Memory B cell (primary cell): ENCODE measurements around the gene KDM3A.
"Not testable (repeated sequence)": the region's sequence is repeated elsewhere in the genome, so short reads cannot be mapped to it uniquely, and the experiment has no call there.

ENCODE experiments used
- ATAC-seq: fragments of 150-1000 bp; cut with Tn5 transposase; 2 replicates; pipeline ENCODE4 v1.10.0; 2021; ENCODE audit warnings: low read depth, mild to moderate bottlenecking, moderate library complexity
- DNase-seq, 2 donors: peaks; one replicate each; pipeline ENCODE4 v3.0.0; 2022; ENCODE audit warnings: low spot score in 2 of 2
- H3K27ac Mint-ChIP-seq: one replicate; pipeline ENCODE4 v1.8.0; 2022; ENCODE audit warnings: mild to moderate bottlenecking, moderate library complexity, mixed read lengths
- H3K27me3 Mint-ChIP-seq: one replicate; pipeline ENCODE4 v1.8.0; 2022; ENCODE audit warnings: mixed read lengths
- H3K36me3 Mint-ChIP-seq: one replicate; pipeline ENCODE4 v1.8.0; 2022; ENCODE audit warnings: mild to moderate bottlenecking, mixed read lengths
- H3K4me1 Mint-ChIP-seq: one replicate; pipeline ENCODE4 v1.8.0; 2022; ENCODE audit warnings: mixed read lengths
- H3K4me3 Mint-ChIP-seq: one replicate; pipeline ENCODE4 v1.8.0; 2022; ENCODE audit warnings: mild to moderate bottlenecking, moderate library complexity, mixed read lengths
- H3K9me3 Mint-ChIP-seq: one replicate; pipeline ENCODE4 v1.8.0; 2022; ENCODE audit warnings: mixed read lengths

KDM3A gene

GRCh38 chr2:86496391-86496790 is 55.2 kb downstream of the KDM3A start:
- not testable (repeated sequence) for H3K27ac Mint-ChIP-seq, H3K4me1 Mint-ChIP-seq, H3K4me3 Mint-ChIP-seq, H3K27me3 Mint-ChIP-seq, ATAC-seq, DNase-seq
- Mint-ChIP-seq H3K36me3 (peaks cover 79% of the 10 kb centered on the region), H3K9me3 (peaks cover 16% of the 10 kb centered on the region)

DNA sequence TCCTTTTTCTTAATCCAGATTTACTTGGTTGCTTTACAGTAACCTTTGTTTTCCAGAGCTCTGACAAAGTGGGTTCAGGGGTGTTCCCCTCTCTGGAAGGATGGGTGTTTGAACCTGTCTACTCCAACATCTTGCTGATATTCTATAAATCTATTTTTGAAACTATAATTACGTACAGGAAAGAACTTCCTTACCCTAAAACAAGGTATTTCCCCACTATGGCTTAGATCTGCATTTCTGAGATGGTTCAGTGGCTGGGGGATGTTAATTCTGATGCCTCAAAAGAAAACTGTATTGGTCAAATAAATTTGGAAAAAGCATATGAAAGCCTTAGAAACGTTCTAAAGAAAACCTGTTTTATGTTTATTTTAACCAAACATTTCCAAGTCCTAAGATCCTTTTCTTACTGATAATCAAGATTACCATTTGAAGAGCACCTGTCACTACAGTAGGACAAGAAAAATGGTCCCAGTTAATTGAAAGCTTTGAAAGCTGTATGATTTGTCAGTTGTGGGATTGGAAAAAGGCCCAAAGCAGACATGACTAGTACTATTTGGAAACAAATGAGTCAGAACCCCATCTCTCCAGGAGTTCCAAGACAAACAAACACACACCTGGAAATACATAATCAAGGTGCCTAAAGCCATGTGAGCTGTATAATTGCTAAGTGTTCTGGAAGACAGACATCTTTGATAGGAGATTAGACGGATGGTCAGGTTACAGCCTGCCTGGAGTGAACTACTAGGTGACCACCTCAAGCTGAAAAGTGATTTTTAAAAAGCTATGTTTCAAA is 57.5 kb downstream of the KDM3A start:
- ATAC-seq: peak; percentile 26

GRCh38 chr2:86499326-86499725 is 58.2 kb downstream of the KDM3A start:
- ATAC-seq (no peak), DNase-seq (no peak)
- H3K27me3 Mint-ChIP-seq: no peaks in the 10 kb centered on the region
- H3K36me3 Mint-ChIP-seq: peaks cover 89% of the 10 kb centered on the region
- H3K27ac Mint-ChIP-seq: no peak overlapping the region
- no peak overlapping the region for H3K4me3 Mint-ChIP-seq
- H3K4me1 Mint-ChIP-seq: peaks cover 2% of the 10 kb centered on the region
- H3K9me3 Mint-ChIP-seq: peaks cover 22% of the 10 kb centered on the region

More for the DNA sequence above, 57.5 kb downstream of the KDM3A start:
- peaks cover 2% of the 10 kb centered on the region for H3K4me1 Mint-ChIP-seq
- peaks cover 89% of the 10 kb centered on the region for H3K36me3 Mint-ChIP-seq
- no peak overlapping the region for H3K27ac Mint-ChIP-seq
- no peak for DNase-seq
- H3K27me3 Mint-ChIP-seq: no peaks in the 10 kb centered on the region
- peaks cover 22% of the 10 kb centered on the region for H3K9me3 Mint-ChIP-seq
- no peak overlapping the region for H3K4me3 Mint-ChIP-seq

DNA sequence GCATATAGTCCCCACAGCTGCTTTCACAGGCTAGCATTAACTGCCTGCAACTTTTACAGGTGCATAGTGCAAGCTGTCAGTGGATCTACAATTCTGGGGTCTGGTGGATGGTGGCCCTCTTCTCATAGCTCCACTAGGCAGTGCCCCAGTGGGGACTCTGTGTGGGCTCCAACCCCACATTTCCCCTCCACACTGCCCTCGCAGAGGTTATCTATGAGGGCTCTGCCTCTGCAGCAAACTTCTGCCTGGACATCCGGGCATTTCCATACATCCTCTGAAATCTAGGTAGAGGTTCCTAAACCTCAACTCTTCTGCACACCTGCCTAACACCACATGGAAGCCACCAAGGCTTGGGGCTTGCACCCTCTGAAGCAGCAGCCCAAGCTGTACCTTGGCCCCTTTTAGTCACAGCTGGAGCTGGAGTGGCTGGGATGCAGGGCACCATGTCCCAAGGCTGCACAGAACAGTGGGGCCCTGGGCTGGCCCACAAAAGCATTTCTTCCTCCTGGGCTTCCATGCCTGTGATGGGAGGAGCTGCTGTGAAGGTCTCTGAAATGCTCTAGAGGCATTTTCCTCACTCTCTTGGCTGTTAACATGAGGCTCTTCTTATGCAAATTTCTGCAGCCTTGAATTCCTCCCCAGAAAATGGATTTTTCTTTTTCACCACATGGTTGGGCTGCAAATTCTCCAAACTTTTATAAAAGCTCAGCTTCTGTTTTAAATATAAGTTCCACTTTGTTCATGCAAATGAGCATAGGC is 59.3 kb downstream of the KDM3A start:
- peaks cover 17% of the 10 kb centered on the region for H3K9me3 Mint-ChIP-seq
- no peak overlapping the region for H3K4me3 Mint-ChIP-seq
- ATAC-seq: no peak
- DNase-seq: no peak
- no peaks in the 10 kb centered on the region for H3K27me3 Mint-ChIP-seq
- H3K27ac Mint-ChIP-seq: peak overlapping the region; percentile 41
- peaks cover 86% of the 10 kb centered on the region for H3K36me3 Mint-ChIP-seq
- H3K4me1 Mint-ChIP-seq: peaks cover 2% of the 10 kb centered on the region

- DNase-seq (no peak), ATAC-seq (no peak)
- Mint-ChIP-seq H3K9me3 (peaks cover 4% of the 10 kb centered on the region), H3K4me1 (peaks cover 2% of the 10 kb centered on the region), H3K4me3 (no peak overlapping the region), H3K27ac (no peak overlapping the region), H3K27me3 (no peaks in the 10 kb centered on the region), H3K36me3 (peaks cover 52% of the 10 kb centered on the region)
These were observed 66.4 kb downstream of the KDM3A start for GRCh38 chr2:86507600-86507999.

GRCh38 chr2:86510436-86510933 is 69.3 kb downstream of the KDM3A start:
- H3K27me3 Mint-ChIP-seq: no peaks in the 10 kb centered on the region
- peaks cover 2% of the 10 kb centered on the region for H3K4me1 Mint-ChIP-seq
- H3K9me3 Mint-ChIP-seq: no peaks in the 10 kb centered on the region
- ATAC-seq (no peak), DNase-seq (no peak)
- no peak overlapping the region for H3K4me3 Mint-ChIP-seq
- peak overlapping the region; percentile 67 for H3K27ac Mint-ChIP-seq
- H3K36me3 Mint-ChIP-seq: peaks cover 32% of the 10 kb centered on the region

DNA sequence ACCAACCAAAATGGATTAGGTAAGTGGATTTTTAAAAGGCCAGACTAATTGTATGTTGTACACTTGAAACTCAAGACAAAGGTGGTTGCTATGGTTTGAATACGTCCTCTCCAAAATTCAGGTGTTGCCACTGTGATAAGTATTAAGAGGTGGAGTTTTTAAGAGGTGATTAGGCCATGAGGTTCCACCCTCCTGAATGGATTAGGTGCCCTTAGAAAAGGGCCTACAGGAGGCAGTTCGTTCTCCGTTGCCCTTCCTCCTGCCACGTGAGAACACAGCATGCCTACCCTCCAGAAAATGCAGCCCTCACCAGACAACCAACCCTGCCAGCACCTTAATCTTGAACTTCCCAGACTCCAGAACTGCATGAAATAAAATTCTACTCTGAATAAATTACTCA is 70.9 kb downstream of the KDM3A start:
- Mint-ChIP-seq H3K27me3 (no peaks in the 10 kb centered on the region), H3K4me1 (peaks cover 2% of the 10 kb centered on the region), H3K27ac (no peak overlapping the region), H3K4me3 (no peak overlapping the region), H3K9me3 (no peaks in the 10 kb centered on the region), H3K36me3 (peaks cover 33% of the 10 kb centered on the region)
- DNase-seq (no peak), ATAC-seq (no peak)

DNA sequence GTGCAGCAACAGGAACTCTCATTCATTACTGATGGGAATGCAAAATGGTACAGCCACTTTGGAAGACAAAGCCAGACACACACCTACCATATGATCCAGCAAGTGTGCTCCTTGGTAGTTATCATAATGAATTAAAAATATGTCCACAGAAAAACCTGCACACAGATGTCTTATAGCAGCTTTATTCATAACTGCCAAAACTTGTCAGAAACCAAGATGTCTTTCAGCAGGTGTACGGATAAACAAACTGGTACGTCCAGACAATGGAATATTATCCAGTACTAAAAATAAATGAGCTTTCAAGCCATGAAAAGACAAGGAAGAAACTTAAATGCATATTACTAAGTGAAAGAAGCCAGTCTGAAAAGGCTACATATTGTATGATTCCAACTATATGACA is 71.7 kb downstream of the KDM3A start:
- ATAC-seq: no peak
- Mint-ChIP-seq H3K27ac (no peak overlapping the region), H3K36me3 (peaks cover 26% of the 10 kb centered on the region), H3K4me3 (no peak overlapping the region), H3K27me3 (no peaks in the 10 kb centered on the region), H3K9me3 (no peaks in the 10 kb centered on the region), H3K4me1 (peaks cover 2% of the 10 kb centered on the region)
- no peak for DNase-seq

DNA sequence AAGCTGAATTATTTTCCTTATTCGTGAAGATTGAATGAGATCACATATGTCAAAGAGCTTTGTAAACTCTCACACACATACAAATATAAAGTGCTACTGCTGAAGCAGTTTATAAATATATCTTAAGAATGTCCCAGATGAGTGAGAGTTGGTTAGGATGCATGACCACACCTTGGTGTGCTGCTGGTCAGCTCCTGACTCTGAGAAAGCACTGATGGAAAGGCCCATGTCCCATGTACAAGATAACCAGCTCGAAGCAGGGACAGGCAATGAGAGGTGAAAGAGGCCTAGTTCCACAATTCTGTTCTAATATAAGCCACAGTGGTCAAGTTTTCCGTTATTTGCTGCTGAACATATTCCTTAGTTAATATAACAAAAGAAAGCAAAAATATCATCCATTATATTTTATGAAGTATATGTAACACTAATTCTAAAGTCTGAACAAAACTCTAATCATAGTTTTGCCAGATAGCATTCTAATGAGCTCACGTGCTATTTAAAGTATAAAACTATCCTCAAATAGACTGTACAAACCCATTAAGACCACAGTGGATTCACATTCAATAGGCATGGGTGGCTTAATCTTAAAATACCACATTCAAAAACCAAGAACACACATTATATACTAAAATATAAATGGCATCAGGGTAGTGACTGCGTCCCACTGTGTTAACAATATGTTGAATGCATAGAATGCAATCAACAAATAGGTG is 72.9 kb downstream of the KDM3A start:
- Mint-ChIP-seq H3K9me3 (no peaks in the 10 kb centered on the region), H3K4me1 (peaks cover 2% of the 10 kb centered on the region), H3K36me3 (peaks cover 22% of the 10 kb centered on the region), H3K27ac (no peak overlapping the region), H3K27me3 (no peaks in the 10 kb centered on the region), H3K4me3 (no peak overlapping the region)
- no peak for ATAC-seq
- DNase-seq: no peak

DNA sequence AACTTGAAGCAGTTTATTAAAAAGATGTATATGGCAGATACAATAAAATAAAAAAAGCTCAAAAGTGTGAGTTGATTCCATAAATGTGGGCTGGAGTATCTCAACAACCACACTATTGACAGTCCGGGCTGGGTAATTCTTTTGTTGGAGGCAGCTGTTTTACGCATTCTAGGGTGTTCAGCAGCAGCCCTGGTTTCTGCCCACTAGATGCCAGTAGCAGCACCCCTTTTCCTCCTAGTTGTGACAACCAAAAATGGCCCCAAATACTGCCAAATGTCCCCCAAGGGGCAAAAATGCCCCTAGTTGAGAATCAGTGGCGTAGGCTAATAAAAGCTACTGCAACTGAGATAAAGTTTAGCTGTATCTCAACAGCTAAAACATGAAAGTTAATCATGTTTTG is 77.3 kb downstream of the KDM3A start:
- no peak overlapping the region for H3K4me3 Mint-ChIP-seq
- peaks cover 3% of the 10 kb centered on the region for H3K36me3 Mint-ChIP-seq
- peak; percentile 43 for ATAC-seq
- H3K9me3 Mint-ChIP-seq: peaks cover 7% of the 10 kb centered on the region
- no peak for DNase-seq
- H3K27ac Mint-ChIP-seq: no peak overlapping the region
- H3K4me1 Mint-ChIP-seq: no peaks in the 10 kb centered on the region
- H3K27me3 Mint-ChIP-seq: no peaks in the 10 kb centered on the region

- Mint-ChIP-seq H3K9me3 (peaks cover 7% of the 10 kb centered on the region), H3K36me3 (peaks cover 5% of the 10 kb centered on the region), H3K4me1 (no peaks in the 10 kb centered on the region), H3K4me3 (no peak overlapping the region), H3K27me3 (no peaks in the 10 kb centered on the region), H3K27ac (no peak overlapping the region)
- no peak for ATAC-seq
- no peak for DNase-seq
These were observed 78.2 kb downstream of the KDM3A start for GRCh38 chr2:86519349-86519748.

DNA sequence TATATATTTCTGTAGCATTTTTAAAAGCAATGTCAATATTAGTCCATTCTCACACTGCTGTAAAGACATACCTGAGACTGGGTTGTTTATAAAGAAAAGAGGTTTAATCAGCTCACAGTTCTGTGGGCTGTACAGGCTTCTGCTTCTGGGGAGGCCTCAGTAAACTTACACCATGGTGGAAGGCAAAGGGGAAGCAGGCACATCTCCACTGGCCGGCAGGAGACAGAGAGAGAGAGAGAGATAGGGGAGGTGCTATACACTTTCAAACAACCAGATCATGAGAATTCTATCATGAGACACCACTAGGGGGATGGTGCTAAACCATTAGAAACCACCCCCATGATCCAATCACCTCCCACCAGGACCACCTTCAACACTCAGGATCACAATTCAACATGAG is 79.0 kb downstream of the KDM3A start:
- DNase-seq (no peak), ATAC-seq (no peak)
- Mint-ChIP-seq H3K27ac (no peak overlapping the region), H3K4me1 (no peaks in the 10 kb centered on the region), H3K9me3 (peaks cover 7% of the 10 kb centered on the region), H3K36me3 (peaks cover 6% of the 10 kb centered on the region), H3K27me3 (no peaks in the 10 kb centered on the region), H3K4me3 (no peak overlapping the region)

DNA sequence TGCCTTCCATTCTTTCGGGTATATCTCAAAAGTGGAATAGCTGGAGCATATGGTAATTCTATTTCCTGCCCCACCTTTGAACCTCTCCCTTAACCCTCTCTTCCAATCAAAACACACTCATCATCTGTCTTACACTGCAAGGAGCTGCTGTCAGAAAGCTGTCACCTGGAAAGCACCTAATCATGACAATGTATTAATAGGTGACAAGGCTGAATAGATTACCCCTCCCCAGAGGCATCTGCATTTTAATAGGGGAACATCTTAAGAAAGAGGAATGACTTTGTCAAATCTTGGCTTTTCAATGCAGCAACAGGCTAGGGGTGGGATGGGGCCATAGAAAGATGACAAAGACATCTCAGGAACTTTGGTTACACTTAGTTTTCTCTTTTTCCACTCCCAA is 80.8 kb downstream of the KDM3A start:
- H3K27me3 Mint-ChIP-seq: no peaks in the 10 kb centered on the region
- H3K9me3 Mint-ChIP-seq: peaks cover 7% of the 10 kb centered on the region
- H3K27ac Mint-ChIP-seq: no peak overlapping the region

DNA sequence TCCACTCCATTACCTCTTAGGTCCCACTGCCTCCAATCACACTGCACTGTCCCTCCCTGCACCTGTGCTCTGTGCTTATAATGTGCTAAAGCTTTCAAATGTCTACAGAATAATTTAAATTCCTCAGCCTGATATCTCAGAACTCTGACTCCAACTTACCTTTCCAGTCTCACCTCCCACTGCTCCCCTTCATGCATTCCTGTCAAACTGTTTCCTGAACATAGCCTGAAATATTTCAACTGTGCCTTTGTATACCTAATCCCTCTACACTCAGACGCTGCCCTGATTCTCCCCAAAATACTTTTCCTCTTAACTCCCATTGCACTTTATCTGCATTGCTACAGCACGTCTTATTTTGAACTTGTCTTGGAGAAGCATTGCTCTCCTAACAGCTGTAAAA is 81.5 kb downstream of the KDM3A start:
- peaks cover 7% of the 10 kb centered on the region for H3K9me3 Mint-ChIP-seq
- no peak for DNase-seq
- no peak for ATAC-seq
- no peaks in the 10 kb centered on the region for H3K27me3 Mint-ChIP-seq
- no peaks in the 10 kb centered on the region for H3K4me1 Mint-ChIP-seq
- no peak overlapping the region for H3K27ac Mint-ChIP-seq
- H3K36me3 Mint-ChIP-seq: peaks cover 12% of the 10 kb centered on the region
- no peak overlapping the region for H3K4me3 Mint-ChIP-seq

More for the DNA sequence above, 80.8 kb downstream of the KDM3A start:
- Mint-ChIP-seq H3K4me1 (no peaks in the 10 kb centered on the region), H3K36me3 (peaks cover 12% of the 10 kb centered on the region), H3K4me3 (no peak overlapping the region)
- no peak for DNase-seq
- no peak for ATAC-seq
